ENCODE data around the gene FAM78B. TPM values are rescaled to one million over a fixed set of nuclear protein-coding genes. Genes with fewer than 3 reads are reported as not detected.

Gene FAM78B
- total and polyA plus RNA-seq, 2 experiments from 2014 or later: 0.77 TPM; not detected in 1

- H3K9me2 ChIP-seq (replicated peaks; ENCODE audit: insufficient read depth): no peaks in the 10 kb centered on the region
- no peak for TF ChIP-seq EZH2 (IDR thresholded peaks at IDR 0.05; ENCODE audit: borderline replicate concordance)
- TF ChIP-seq EZH2phosphoT487 (IDR thresholded peaks at IDR 0.05; ENCODE audit: low read depth, severe bottlenecking, unreplicated experiment): no peak
- TF ChIP-seq CTCF (IDR thresholded peaks at IDR 0.05; ENCODE audit: poor library complexity): no peak
- H3K4me3 ChIP-seq: no peak overlapping the region
- no peak overlapping the region for H2AFZ ChIP-seq
- no peaks in the 10 kb centered on the region for H3K9me3 ChIP-seq (ENCODE audit: low read depth)
- H3K27me3 ChIP-seq: no peaks in the 10 kb centered on the region
- no peak overlapping the region for H3K27ac ChIP-seq
- H4K20me1 ChIP-seq (ENCODE audit: insufficient read depth, poor library complexity, severe bottlenecking): no peaks in the 10 kb centered on the region
- H3K4me1 ChIP-seq (ENCODE audit: insufficient read depth): no peaks in the 10 kb centered on the region
- 75% methylated on average over 5 of the region's 5 CpGs for WGBS (ENCODE audit: low lambda C conversion rate, missing lambda C conversion rate)
- H3K36me3 ChIP-seq (replicated peaks; ENCODE audit: insufficient read depth, low read depth): no peaks in the 10 kb centered on the region
- DNase-seq (ENCODE audit: low spot score): no peak
- H3K4me2 ChIP-seq: no peak overlapping the region
- no peaks in the 10 kb centered on the region for H3K79me2 ChIP-seq
Measured at GRCh38 chr1:166136699-166137401, 30.0 kb downstream of the FAM78B start.

- H3K27ac ChIP-seq: no peak overlapping the region
- no peak overlapping the region for H3K4me2 ChIP-seq
- no peak overlapping the region for H2AFZ ChIP-seq
- no peaks in the 10 kb centered on the region for H3K36me3 ChIP-seq (replicated peaks; ENCODE audit: insufficient read depth, low read depth)
- WGBS (ENCODE audit: low lambda C conversion rate, missing lambda C conversion rate): 63% methylated on average over 3 of the region's 3 CpGs
- TF ChIP-seq EZH2phosphoT487 (IDR thresholded peaks at IDR 0.05; ENCODE audit: low read depth, severe bottlenecking, unreplicated experiment): no peak
- no peak for TF ChIP-seq CTCF (IDR thresholded peaks at IDR 0.05; ENCODE audit: poor library complexity)
- no peak for TF ChIP-seq EZH2 (IDR thresholded peaks at IDR 0.05; ENCODE audit: borderline replicate concordance)
- H3K4me1 ChIP-seq (ENCODE audit: insufficient read depth): no peaks in the 10 kb centered on the region
- no peak overlapping the region for H3K4me3 ChIP-seq
- DNase-seq (ENCODE audit: low spot score): no peak
- H3K9me2 ChIP-seq (replicated peaks; ENCODE audit: insufficient read depth): no peaks in the 10 kb centered on the region
- H3K79me2 ChIP-seq: no peaks in the 10 kb centered on the region
- H3K9me3 ChIP-seq (ENCODE audit: low read depth): no peaks in the 10 kb centered on the region
- H3K27me3 ChIP-seq: no peaks in the 10 kb centered on the region
- no peaks in the 10 kb centered on the region for H4K20me1 ChIP-seq (ENCODE audit: insufficient read depth, poor library complexity, severe bottlenecking)
Measured at GRCh38 chr1:166136222-166136621, 30.6 kb downstream of the FAM78B start.

GRCh38 chr1:166133857-166134256 lies 32.9 kb downstream of the FAM78B start:
- Histone ChIP-seq H3K4me3 (no peak overlapping the region), H4K20me1 (ENCODE audit: insufficient read depth, poor library complexity, severe bottlenecking) (no peaks in the 10 kb centered on the region), H3K79me2 (no peaks in the 10 kb centered on the region), H3K4me1 (ENCODE audit: insufficient read depth) (no peaks in the 10 kb centered on the region), H3K9me2 (replicated peaks; ENCODE audit: insufficient read depth) (no peaks in the 10 kb centered on the region), H3K27ac (no peak overlapping the region), H3K36me3 (replicated peaks; ENCODE audit: insufficient read depth, low read depth) (no peaks in the 10 kb centered on the region), H3K27me3 (no peaks in the 10 kb centered on the region), H3K9me3 (ENCODE audit: low read depth) (no peaks in the 10 kb centered on the region), H2AFZ (no peak overlapping the region), H3K4me2 (no peak overlapping the region)
- WGBS (ENCODE audit: low lambda C conversion rate, missing lambda C conversion rate): 83% methylated on average over 4 of the region's 4 CpGs
- no peak for TF ChIP-seq CTCF (IDR thresholded peaks at IDR 0.05; ENCODE audit: poor library complexity)
- TF ChIP-seq EZH2 (IDR thresholded peaks at IDR 0.05; ENCODE audit: borderline replicate concordance): no peak
- no peak for TF ChIP-seq EZH2phosphoT487 (IDR thresholded peaks at IDR 0.05; ENCODE audit: low read depth, severe bottlenecking, unreplicated experiment)
- DNase-seq (ENCODE audit: low spot score): no peak
